ENCODE results near the gene PRKCD. TPM values are rescaled to one million over a fixed set of nuclear protein-coding genes. Genes with fewer than 3 reads are reported as not detected.

The PRKCD gene
- total RNA-seq, 4 donors from 2014 or later = 36.3 to 73.1 (median 70.6) TPM

- Histone ChIP-seq H3K27ac (no peak overlapping the region), H3K4me3 (no peak overlapping the region), H3K4me1 (no peaks in the 10 kb centered on the region), H3K27me3 (no peaks in the 10 kb centered on the region), H3K9me3 (no peaks in the 10 kb centered on the region), H3K36me3 (peaks cover 0 to 36% (median 0%) of the 10 kb centered on the region in 3 donors)
- TF ChIP-seq POLR2A (IDR thresholded peaks at IDR 0.05) (no peak), CTCF (IDR thresholded peaks at IDR 0.05) (no peak)
- no peak for DNase-seq
These were observed 60.8 kb downstream of the PRKCD start for GRCh38 chr3:53221827-53222182.

- H3K27me3 ChIP-seq = no peaks in the 10 kb centered on the region
- TF ChIP-seq POLR2A (IDR thresholded peaks at IDR 0.05) (no peak), CTCF (IDR thresholded peaks at IDR 0.05) (no peak)
- peaks cover 0 to 42% (median 0%) of the 10 kb centered on the region in 3 donors for H3K36me3 ChIP-seq
- no peak for DNase-seq
- no peak overlapping the region for H3K27ac ChIP-seq
- H3K4me1 ChIP-seq = no peaks in the 10 kb centered on the region
- H3K4me3 ChIP-seq = no peak overlapping the region
- H3K9me3 ChIP-seq = no peaks in the 10 kb centered on the region
These were observed 61.3 kb downstream of the PRKCD start for GRCh38 chr3:53222183-53222901.

- Histone ChIP-seq H3K4me1 (no peaks in the 10 kb centered on the region), H3K36me3 (peaks cover 0 to 48% (median 0%) of the 10 kb centered on the region in 3 donors), H3K27ac (no peak overlapping the region), H3K4me3 (no peak overlapping the region), H3K27me3 (no peaks in the 10 kb centered on the region), H3K9me3 (no peaks in the 10 kb centered on the region)
- TF ChIP-seq CTCF (IDR thresholded peaks at IDR 0.05) (no peak), POLR2A (IDR thresholded peaks at IDR 0.05) (no peak)
- DNase-seq = no peak
These were observed 62.0 kb downstream of the PRKCD start for GRCh38 chr3:53223025-53223424.

GRCh38 chr3:53223541-53223966 lies 62.5 kb downstream of the PRKCD start:
- Histone ChIP-seq H3K27me3 (no peaks in the 10 kb centered on the region), H3K4me3 (no peak overlapping the region), H3K9me3 (no peaks in the 10 kb centered on the region), H3K27ac (no peak overlapping the region), H3K36me3 (peaks cover 0 to 54% (median 0%) of the 10 kb centered on the region in 3 donors), H3K4me1 (no peaks in the 10 kb centered on the region)
- no peak for DNase-seq
- TF ChIP-seq CTCF (IDR thresholded peaks at IDR 0.05) (no peak), POLR2A (IDR thresholded peaks at IDR 0.05) (no peak)

GRCh38 chr3:53224026-53224425 lies 63.0 kb downstream of the PRKCD start:
- peaks cover 0 to 58% (median 0%) of the 10 kb centered on the region in 3 donors for H3K36me3 ChIP-seq
- H3K4me3 ChIP-seq = no peak overlapping the region
- H3K27me3 ChIP-seq = no peaks in the 10 kb centered on the region
- DNase-seq = no peak
- no peak overlapping the region for H3K27ac ChIP-seq
- no peak for TF ChIP-seq CTCF (IDR thresholded peaks at IDR 0.05)
- TF ChIP-seq POLR2A (IDR thresholded peaks at IDR 0.05) = no peak
- no peaks in the 10 kb centered on the region for H3K9me3 ChIP-seq
- no peaks in the 10 kb centered on the region for H3K4me1 ChIP-seq

Measured in Peyer's patch (tissue), 4 donors.